HG03139 (cell line): ENCODE data around the gene NVL.
A peak's percentile ranks its signal among the peaks of the same experiment; 100 is the strongest.
"Not testable (repeated sequence)": the region's sequence is repeated elsewhere in the genome, so short reads cannot be mapped to it uniquely, and the experiment has no call there.

ENCODE experiments used
- ATAC-seq: cut with Tn5 transposase; IDR thresholded peaks from one replicate; pipeline ENCODE4 v1.9.1; 2021; ENCODE audit not compliant: unreplicated experiment

NVL gene

GRCh38 chr1:224238212-224238611 lies 91.8 kb downstream of the NVL start:
- ATAC-seq: no peak

DNA sequence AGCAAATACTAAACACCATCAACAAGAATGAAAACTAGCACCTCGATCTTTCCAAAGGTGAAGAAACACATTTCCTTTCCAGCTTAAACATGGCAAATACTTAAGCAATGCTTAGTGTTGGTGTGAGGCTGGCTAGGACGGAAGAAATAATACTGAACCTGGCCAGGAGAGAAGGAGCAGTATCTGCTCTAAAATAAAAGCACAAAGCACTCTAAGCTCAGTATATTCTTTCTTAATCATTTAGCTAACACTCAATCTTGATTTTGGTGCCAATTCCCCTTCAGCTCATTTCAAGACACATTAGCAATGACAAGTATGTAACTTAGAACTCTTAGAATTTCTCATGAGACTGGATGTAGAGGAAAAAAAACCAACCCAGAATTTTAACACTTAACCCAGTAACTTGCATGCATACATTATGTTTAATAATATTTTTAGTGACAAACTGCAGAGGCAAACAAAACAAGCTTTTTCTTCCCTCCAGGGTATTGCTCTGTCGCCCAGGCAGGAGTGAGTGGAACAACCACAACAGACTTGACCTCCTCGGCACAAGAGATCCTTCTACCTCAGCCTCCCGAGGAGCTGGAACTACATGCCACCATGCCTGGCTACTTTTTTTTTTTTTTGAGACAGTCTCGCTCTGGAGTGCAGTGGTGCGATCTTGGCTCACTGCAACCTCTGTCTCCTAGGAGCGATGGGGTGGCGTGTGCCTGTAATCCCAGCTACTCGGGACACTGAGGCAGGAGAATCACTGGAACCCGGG lies 92.7 kb downstream of the NVL start:
- ATAC-seq: no peak

DNA sequence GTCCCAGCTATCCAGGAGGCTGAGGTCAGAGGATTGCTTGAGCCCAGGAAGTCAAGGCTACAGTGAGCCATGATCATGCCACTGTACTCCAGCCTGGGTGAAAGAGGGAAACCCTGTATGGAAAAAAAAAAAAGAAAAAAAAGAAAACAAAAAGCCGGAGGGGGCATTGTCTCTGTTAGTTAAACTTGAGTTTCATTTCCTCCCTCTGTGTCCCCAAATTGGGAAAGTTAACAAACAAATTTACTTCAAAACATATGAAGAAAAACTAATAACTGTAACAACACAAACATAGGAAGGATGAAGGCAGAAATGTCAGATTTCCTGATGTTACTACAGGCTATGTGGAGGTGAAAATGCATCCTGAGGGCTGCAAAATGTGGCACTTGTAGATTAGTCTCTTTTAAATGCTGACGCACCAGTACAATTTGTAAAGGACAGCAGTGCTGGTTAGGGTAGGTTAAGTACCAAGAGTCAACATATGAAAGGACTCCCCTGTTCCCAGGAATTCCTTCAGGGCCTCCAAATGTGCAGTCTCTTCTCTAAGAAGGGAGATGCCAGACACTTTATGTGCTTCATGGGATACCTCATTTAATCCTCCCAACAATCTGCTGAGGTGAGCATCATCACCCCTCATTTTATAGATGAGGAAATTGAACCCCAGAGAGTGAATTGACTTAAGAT lies 94.0 kb downstream of the NVL start:
- no peak for ATAC-seq

DNA sequence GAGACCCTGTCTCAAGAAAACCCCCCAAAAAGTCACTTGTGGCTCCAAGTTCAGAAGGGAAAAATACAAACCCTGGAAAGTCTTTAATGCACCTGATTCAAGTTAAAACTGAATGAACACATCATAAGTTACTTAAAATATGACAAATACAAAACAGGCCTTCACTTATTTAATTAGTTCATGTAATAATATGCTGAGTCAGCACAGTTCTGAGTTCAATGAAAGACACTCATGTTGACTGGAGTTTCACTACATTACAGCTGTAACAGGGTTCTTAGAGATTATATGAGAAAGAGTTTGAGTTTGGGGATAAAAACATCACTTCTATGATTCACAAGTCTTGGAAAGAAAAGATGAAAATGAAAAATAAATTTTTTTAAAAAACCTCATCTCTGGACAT lies 96.0 kb downstream of the NVL start:
- no peak for ATAC-seq

DNA sequence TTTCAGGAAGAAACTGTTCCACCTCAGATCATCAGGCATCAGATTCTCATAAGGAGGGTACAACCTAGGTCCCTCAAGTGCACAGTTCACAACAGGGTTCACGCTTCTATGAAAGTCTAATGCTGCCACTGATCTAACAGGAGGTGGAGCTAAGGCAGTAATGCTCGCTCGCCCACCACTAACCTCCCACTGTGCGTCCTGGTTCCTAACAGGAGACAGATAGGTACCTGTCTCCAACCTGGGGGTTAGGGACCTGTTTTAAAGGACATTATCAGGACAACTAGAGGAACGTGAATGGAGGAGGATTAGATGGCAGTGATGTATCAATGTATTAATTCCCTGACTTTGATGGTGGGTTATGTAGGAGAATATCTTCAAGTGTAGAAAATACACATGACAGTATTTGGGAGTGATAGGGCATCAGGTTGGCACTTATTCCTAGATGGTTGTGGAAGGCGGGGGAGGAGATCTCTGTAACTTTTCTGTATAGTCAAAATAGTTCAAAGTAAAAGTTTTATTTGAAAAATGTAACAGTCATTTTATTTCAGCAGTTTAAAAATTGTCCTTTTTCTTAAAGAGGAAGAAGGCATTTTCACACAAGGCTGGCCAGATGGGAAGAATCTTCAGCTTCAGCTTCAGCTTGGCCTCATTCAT lies 103.0 kb downstream of the NVL start:
- ATAC-seq: no peak

- no peak for ATAC-seq
Observed at GRCh38 chr1:224223819-224224714, 105.9 kb downstream of the NVL start.

GRCh38 chr1:224219612-224220059 lies 110.3 kb downstream of the NVL start:
- no peak for ATAC-seq

DNA sequence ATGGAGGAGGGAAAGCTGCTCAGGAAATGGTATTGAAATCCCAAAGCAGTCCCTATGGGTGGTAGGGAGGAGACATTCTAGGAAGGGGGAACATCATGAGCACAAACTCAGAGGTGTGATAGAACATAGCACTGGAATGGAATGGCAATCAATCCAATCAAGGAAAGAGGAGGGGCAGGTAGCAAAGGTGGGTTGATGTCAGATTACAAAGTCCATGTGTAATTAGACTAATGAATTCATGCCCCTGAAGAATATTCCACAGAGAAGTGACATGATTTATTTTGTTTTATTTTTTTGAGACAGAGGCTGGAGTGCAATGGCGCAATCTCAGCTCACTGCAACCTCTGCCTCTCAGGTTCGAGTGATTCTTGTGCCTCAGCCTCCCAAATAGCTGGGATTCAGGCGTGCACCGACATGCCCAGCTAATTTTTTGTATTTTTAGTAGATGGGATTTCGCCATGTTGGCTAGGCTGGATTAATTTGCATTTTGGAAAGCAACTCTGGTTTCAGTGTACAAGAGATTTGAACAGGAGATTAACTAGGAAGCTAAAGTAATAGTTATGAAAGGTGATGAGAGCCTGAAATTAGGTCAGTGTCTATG lies 110.9 kb downstream of the NVL start:
- no peak for ATAC-seq

GRCh38 chr1:224217655-224218623 lies 112.0 kb downstream of the NVL start:
- no peak for ATAC-seq

DNA sequence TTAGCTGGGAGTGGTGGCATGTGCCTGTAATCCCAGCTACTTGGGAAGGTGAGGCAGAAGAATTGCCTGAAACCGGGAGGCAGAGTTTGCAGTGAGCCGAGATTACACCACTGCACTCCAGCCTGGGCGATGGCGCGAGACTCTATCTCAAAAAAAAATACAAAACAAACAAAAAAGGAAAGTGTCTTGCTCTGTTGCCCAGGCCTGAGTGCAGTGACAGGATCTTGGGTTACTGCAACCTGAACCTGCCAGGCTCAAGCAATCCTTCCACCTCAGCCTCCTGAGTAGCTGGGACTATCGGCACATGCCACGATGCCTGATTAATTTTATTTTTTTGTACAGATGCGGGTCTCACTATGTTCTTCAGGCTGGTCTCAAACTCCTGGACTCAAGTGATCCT lies 113.6 kb downstream of the NVL start:
- no peak for ATAC-seq

GRCh38 chr1:224213438-224214119 lies 116.4 kb downstream of the NVL start:
- no peak for ATAC-seq

DNA sequence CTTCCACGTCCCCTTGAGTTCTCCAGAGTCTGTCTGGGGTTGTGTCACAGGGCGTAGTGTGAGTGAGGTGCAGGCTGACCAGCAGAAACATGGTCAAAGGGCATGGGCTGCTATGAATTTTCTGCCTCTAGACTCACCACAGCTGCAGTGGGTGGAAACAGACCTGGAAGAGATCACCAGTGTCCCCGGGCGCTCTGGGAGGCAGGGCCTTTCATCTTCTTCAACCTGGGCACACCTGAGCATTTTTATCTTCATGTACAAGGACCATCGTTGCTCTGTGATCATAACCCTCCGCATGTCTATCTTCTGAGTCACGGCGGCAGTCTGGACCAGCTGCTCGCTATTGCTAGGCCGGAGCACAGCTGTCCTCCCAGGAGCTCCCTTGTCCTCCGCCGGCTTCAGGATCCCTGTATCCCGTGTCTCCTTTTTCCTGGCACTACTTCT lies 117.3 kb downstream of the NVL start:
- ATAC-seq: no peak

DNA sequence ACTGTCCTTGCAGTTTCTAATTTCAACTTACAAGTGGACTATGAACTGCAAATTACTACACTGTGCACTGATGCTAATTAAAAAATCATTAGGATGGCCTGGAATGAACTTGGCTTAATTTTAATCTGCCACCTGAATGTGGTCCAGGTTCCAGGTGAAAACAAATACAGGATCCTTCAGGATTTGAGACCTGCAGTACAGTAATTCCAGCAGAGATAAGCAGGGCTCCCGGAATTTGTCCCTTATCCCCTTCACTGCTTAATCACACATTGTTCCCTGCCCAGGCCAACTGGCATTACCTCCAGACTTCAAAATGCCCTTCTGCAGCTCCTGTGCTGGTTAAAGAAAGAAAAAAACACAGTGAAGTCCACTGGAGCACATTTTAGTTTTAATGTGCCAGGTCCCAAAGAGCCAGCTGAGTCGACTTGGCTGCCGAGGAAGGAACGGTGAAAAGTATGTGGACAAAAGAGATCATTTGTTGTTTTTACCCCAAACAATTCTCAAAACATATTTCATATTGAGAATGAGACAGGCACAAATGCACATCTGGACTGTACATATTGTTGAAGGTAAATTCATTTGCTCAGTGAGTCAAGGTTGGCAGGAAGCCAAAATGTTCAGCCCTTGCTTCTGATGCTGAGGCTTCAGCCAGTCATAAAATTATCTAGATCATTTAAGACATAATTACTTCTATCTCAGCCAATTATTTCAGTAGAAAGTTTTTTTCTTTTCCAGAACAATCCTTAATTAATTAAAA lies 118.6 kb downstream of the NVL start:
- no peak for ATAC-seq

GRCh38 chr1:224205931-224206538 lies 123.9 kb downstream of the NVL start:
- ATAC-seq: not testable (repeated sequence)

DNA sequence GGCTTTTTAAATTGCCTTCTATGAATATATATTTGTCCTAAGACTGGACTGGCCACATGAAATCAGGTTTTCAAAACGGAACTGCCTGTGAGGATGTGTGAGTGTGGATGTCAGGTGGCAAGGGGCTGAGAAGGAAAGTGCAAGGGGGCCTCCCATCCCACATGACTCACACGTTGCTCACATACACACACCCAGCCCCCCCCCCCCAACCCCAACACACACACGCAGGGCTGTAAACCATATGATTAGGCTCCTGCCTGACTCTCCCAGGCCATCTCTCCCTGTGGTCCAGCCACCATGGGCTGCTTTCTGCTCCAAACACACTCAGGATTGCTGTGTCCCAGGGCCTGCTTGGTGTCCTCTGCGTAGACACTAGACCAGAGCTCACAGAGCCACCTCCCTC lies 124.5 kb downstream of the NVL start:
- no peak for ATAC-seq

- peak; percentile 52 for ATAC-seq
Observed at GRCh38 chr1:224203243-224204016, 126.5 kb downstream of the NVL start.

GRCh38 chr1:224201853-224202252 lies 128.1 kb downstream of the NVL start:
- ATAC-seq: no peak
